Neural cell (in vitro differentiated cells): Measurements from ENCODE around the gene HOXA10. TPM values are rescaled to one million over a fixed set of nuclear protein-coding genes. Genes with fewer than 3 reads are reported as not detected.

Experiments used
- H2AFZ ChIP-seq: fragments of 200-600, 300-800 bp; sonication (generic), shearing (Covaris generic); 2 replicates; pipeline ENCODE4 v1.6.0; 2014; ENCODE audit warnings: low read depth, mild to moderate bottlenecking, antibody characterized with exemption, low read length, moderate library complexity
- H3F3A ChIP-seq: fragments of 200-600 bp; shearing (Covaris generic); 2 replicates; pipeline ENCODE4 v1.6.1; 2016; ENCODE audit warnings: mild to moderate bottlenecking, moderate library complexity, mixed read lengths, antibody characterized with exemption, low read length; ENCODE audit not compliant: insufficient read depth, poor library complexity, severe bottlenecking
- H3K27ac ChIP-seq: fragments of 200-600, 300-800 bp; sonication (generic), shearing (Covaris generic); 2 replicates; pipeline ENCODE4 v1.5.1; 2014; ENCODE audit warnings: mild to moderate bottlenecking, low read length, moderate library complexity
- H3K27me3 ChIP-seq: fragments of 300-800, 200-600 bp; sonication (generic), shearing (Covaris generic); 2 replicates; pipeline ENCODE4 v1.6.0; 2014; ENCODE audit warnings: mild to moderate bottlenecking, low read depth, low read length, moderate library complexity; ENCODE audit not compliant: insufficient read depth
- H3K36me3 ChIP-seq: fragments of 300-800, 200-600 bp; sonication (generic), shearing (Covaris generic); 2 replicates; pipeline ENCODE4 v1.5.1; 2014; ENCODE audit warnings: mild to moderate bottlenecking, antibody characterized with exemption, low read length, moderate library complexity; ENCODE audit not compliant: insufficient read depth
- H3K4me2 ChIP-seq: fragments of 300-800, 200-600 bp; sonication (generic), shearing (Covaris generic); 2 replicates; pipeline ENCODE4 v1.6.0; 2014; ENCODE audit warnings: mild to moderate bottlenecking, low read length
- H3K4me3 ChIP-seq: fragments of 300-800, 200-600 bp; sonication (generic), shearing (Covaris generic); 2 replicates; pipeline ENCODE4 v1.5.1; 2014; ENCODE audit warnings: mild to moderate bottlenecking, low read length, moderate library complexity
- H3K79me2 ChIP-seq: fragments of 200-600 bp; shearing (Covaris generic); replicated peaks from 2 replicates; pipeline ENCODE4 v1.6.0; 2014; ENCODE audit warnings: mild to moderate bottlenecking, low read length, moderate library complexity; ENCODE audit not compliant: insufficient read depth
- H3K9ac ChIP-seq: fragments of 300-800, 200-600 bp; sonication (generic), shearing (Covaris generic); 2 replicates; pipeline ENCODE4 v1.6.1; 2016; ENCODE audit warnings: mild to moderate bottlenecking, low read length, mixed read lengths
- H3K9me2 ChIP-seq: fragments of 200-600 bp; shearing (Covaris generic); 2 replicates; pipeline ENCODE4 v1.6.1; 2016; ENCODE audit warnings: mild to moderate bottlenecking, low read length, mixed read lengths; ENCODE audit not compliant: insufficient read depth
- H3K9me3 ChIP-seq: fragments of 200-600, 300-800 bp; sonication (generic), shearing (Covaris generic); 2 replicates; pipeline ENCODE4 v1.6.1; 2016; ENCODE audit warnings: mild to moderate bottlenecking, mixed run types, low read length, moderate library complexity, mixed read lengths
- H4K20me1 ChIP-seq: fragments of 200-600 bp; shearing (Covaris generic); 2 replicates; pipeline ENCODE4 v1.6.1; 2016; ENCODE audit warnings: mild to moderate bottlenecking, mixed run types; ENCODE audit not compliant: insufficient read depth
- EP300 ChIP-seq: fragments of 450-650 bp; conservative IDR thresholded peaks from 2 replicates; pipeline ENCODE4 v1.6.1; 2014; ENCODE audit warnings: antibody characterized with exemption, mild to moderate bottlenecking, moderate library complexity; ENCODE audit not compliant: poor library complexity, severe bottlenecking
- EZH2 ChIP-seq: fragments of 200-600, 300-800 bp; shearing (Covaris generic), sonication (generic); IDR thresholded peaks from 2 replicates; pipeline ENCODE4 v1.6.1; 2014; ENCODE audit warnings: antibody characterized with exemption, low read length, borderline replicate concordance, mild to moderate bottlenecking; ENCODE audit not compliant: insufficient read depth, poor library complexity, severe bottlenecking
- MXI1 ChIP-seq: fragments of 450-650 bp; conservative IDR thresholded peaks from 2 replicates; pipeline ENCODE4 v1.6.1; 2014; ENCODE audit warnings: antibody characterized with exemption, mild to moderate bottlenecking; ENCODE audit not compliant: poor library complexity, severe bottlenecking
- POLR2AphosphoS5 ChIP-seq: IDR thresholded peaks from 2 replicates; pipeline ENCODE4 v1.6.1; 2012
- RAD21 ChIP-seq: fragments of 450-650 bp; conservative IDR thresholded peaks from 2 replicates; pipeline ENCODE4 v1.6.1; 2014; ENCODE audit warnings: antibody characterized with exemption, mild to moderate bottlenecking, moderate library complexity
- SMC3 ChIP-seq: fragments of 450-650 bp; conservative IDR thresholded peaks from 2 replicates; pipeline ENCODE4 v1.6.1; 2014; ENCODE audit warnings: antibody characterized with exemption, mild to moderate bottlenecking, moderate library complexity; ENCODE audit not compliant: poor library complexity
- TAF1 ChIP-seq: IDR thresholded peaks from 2 replicates; pipeline ENCODE4 v1.6.1; 2012; ENCODE audit warnings: low read depth
- polyA plus RNA-seq: library from polyadenylated mRNA; depleted of rRNA; stranded (reverse); fragments of >200 nt; gene quantifications from 2 replicates; pipeline ENCODE4 v1.2.3, GENCODE V29; 2014
- TF ChIP-seq, protein P1 (sequence below): IDR thresholded peaks from 2 replicates; pipeline ENCODE4 v1.6.1; 2012; ENCODE audit warnings: borderline replicate concordance
- TF ChIP-seq, protein P2 (sequence below): fragments of 450-650 bp; IDR thresholded peaks from 2 replicates; pipeline ENCODE4 v1.5.1; 2014; ENCODE audit warnings: antibody characterized with exemption, mild to moderate bottlenecking, moderate library complexity; ENCODE audit not compliant: poor library complexity, severe bottlenecking

HOXA10 gene
- polyA plus RNA-seq, 1 donor from 2014 or later: not detected

DNA sequence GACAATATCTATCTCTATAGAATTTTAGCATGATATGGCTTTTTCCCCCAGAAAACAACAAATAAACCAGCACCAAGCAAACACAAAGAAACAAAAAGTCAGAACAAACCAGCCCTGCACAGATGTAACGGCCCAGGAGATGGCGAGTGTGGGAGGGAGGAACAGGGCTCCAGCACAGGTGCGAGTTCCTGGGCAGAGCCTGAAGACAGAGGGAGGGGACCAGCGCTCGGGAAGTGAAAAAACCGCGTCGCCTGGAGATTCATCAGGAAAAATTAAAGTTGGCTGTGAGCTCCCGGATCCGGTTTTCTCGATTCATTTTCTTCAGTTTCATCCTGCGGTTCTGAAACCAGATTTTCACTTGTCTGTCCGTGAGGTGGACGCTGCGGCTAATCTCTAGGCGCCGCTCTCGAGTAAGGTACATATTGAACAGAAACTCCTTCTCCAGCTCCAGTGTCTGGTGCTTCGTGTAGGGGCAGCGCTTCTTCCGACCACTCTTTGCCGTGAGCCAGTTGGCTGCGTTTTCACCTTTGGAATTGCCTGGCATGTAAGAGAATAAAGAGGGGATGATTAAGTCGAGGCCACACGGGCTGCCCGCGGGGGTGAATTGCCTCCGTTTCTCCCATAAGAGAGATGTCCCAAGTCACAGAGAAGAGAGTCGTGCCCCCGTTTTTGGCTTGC, 2.3 kb downstream of the HOXA10 start:
- Histone ChIP-seq H3K27ac (no peak overlapping the region), H3K4me3 (no peak overlapping the region), H3K27me3 (peaks cover 100% of the 10 kb centered on the region), H3F3A (no peaks in the 10 kb centered on the region), H3K79me2 (no peaks in the 10 kb centered on the region), H3K9me2 (no peaks in the 10 kb centered on the region), H3K9me3 (peaks cover 7% of the 10 kb centered on the region), H3K4me2 (no peak overlapping the region), H3K36me3 (no peaks in the 10 kb centered on the region), H2AFZ (no peak overlapping the region), H4K20me1 (no peaks in the 10 kb centered on the region), H3K9ac (no peak overlapping the region)
- no peak for TF ChIP-seq MXI1
- TF ChIP-seq EZH2: no peak
- no peak for TF ChIP-seq RAD21
- no peak for TF ChIP-seq SMC3
- no peak for TF ChIP-seq POLR2AphosphoS5
- TF ChIP-seq TAF1: no peak
- TF ChIP-seq, protein P1, sequence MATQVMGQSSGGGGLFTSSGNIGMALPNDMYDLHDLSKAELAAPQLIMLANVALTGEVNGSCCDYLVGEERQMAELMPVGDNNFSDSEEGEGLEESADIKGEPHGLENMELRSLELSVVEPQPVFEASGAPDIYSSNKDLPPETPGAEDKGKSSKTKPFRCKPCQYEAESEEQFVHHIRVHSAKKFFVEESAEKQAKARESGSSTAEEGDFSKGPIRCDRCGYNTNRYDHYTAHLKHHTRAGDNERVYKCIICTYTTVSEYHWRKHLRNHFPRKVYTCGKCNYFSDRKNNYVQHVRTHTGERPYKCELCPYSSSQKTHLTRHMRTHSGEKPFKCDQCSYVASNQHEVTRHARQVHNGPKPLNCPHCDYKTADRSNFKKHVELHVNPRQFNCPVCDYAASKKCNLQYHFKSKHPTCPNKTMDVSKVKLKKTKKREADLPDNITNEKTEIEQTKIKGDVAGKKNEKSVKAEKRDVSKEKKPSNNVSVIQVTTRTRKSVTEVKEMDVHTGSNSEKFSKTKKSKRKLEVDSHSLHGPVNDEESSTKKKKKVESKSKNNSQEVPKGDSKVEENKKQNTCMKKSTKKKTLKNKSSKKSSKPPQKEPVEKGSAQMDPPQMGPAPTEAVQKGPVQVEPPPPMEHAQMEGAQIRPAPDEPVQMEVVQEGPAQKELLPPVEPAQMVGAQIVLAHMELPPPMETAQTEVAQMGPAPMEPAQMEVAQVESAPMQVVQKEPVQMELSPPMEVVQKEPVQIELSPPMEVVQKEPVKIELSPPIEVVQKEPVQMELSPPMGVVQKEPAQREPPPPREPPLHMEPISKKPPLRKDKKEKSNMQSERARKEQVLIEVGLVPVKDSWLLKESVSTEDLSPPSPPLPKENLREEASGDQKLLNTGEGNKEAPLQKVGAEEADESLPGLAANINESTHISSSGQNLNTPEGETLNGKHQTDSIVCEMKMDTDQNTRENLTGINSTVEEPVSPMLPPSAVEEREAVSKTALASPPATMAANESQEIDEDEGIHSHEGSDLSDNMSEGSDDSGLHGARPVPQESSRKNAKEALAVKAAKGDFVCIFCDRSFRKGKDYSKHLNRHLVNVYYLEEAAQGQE: no peak
- no peak for TF ChIP-seq EP300
- TF ChIP-seq, protein P2, sequence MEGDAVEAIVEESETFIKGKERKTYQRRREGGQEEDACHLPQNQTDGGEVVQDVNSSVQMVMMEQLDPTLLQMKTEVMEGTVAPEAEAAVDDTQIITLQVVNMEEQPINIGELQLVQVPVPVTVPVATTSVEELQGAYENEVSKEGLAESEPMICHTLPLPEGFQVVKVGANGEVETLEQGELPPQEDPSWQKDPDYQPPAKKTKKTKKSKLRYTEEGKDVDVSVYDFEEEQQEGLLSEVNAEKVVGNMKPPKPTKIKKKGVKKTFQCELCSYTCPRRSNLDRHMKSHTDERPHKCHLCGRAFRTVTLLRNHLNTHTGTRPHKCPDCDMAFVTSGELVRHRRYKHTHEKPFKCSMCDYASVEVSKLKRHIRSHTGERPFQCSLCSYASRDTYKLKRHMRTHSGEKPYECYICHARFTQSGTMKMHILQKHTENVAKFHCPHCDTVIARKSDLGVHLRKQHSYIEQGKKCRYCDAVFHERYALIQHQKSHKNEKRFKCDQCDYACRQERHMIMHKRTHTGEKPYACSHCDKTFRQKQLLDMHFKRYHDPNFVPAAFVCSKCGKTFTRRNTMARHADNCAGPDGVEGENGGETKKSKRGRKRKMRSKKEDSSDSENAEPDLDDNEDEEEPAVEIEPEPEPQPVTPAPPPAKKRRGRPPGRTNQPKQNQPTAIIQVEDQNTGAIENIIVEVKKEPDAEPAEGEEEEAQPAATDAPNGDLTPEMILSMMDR: no peak

DNA sequence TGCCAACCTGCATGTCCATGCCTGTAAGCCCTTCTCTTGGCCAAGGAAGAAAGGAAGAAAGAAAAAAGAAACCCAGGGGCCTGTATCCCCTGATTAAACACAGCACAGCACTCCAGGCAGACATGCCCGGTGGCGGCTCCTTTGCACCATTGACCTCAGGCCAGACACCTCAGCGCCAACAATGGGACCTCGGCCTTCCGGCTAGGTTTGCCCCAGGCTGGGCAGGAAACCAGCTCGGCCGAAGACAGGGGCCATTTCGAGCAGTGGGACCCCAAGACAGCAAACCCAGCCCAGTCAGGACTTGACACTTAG, 2.8 kb downstream of the HOXA10 start:
- Histone ChIP-seq H3K4me2 (no peak overlapping the region), H3K27me3 (peaks cover 100% of the 10 kb centered on the region), H3F3A (no peaks in the 10 kb centered on the region), H4K20me1 (no peaks in the 10 kb centered on the region), H3K4me3 (no peak overlapping the region), H3K27ac (no peak overlapping the region), H2AFZ (no peak overlapping the region), H3K79me2 (no peaks in the 10 kb centered on the region), H3K9me3 (peaks cover 9% of the 10 kb centered on the region), H3K9ac (no peak overlapping the region), H3K36me3 (no peaks in the 10 kb centered on the region), H3K9me2 (no peaks in the 10 kb centered on the region)
- TF ChIP-seq EZH2 (no peak), SMC3 (no peak), MXI1 (no peak), TAF1 (no peak), EP300 (no peak), RAD21 (no peak), POLR2AphosphoS5 (no peak)
- TF ChIP-seq, protein P1: no peak
- TF ChIP-seq, protein P2: no peak
